H1 (cell line): ENCODE results near the gene MLF2. TPM values are rescaled to one million over a fixed set of nuclear protein-coding genes. Genes with fewer than 3 reads are reported as not detected.

Source experiments
- CTCF ChIA-PET: fragments of 300-600 bp; sonication (Branson Sonifier 250); formaldehyde crosslinking; loops from one replicate; lab custom pipeline; 2021; ENCODE audit not compliant: partially characterized antibody; lab: Charles Lee
- POLR2A ChIA-PET: fragments of 300-600 bp; sonication (Branson Sonifier 250); formaldehyde crosslinking; loops from one replicate; lab custom pipeline; 2021; ENCODE audit warnings: inconsistent platforms; ENCODE audit not compliant: partially characterized antibody; lab: Charles Lee
- DNase-seq, 2 experiments: peaks; one replicate each; pipeline versions ENCODE4 v3.0.0 to v3.0.0-alpha.2; 2010 to 2022; ENCODE audit warnings: low spot score in 2 of 2, low read depth in 1 of 2, mixed read lengths in 1 of 2
- FAIRE-seq: peaks from 2 replicates; lab custom pipeline; 2011; peaks lifted over from hg19 to GRCh38; lab: Jason Lieb, UNC
- H2AFZ ChIP-seq: 2 replicates; pipeline ENCODE4 v1.8.1; 2012; ENCODE audit warnings: low read length, inconsistent platforms
- H2AK5ac ChIP-seq: 2 replicates; pipeline ENCODE4 v1.6.1; 2013; ENCODE audit warnings: low read depth, low read length
- H2BK120ac ChIP-seq: replicated peaks from 2 replicates; pipeline ENCODE3; 2013; ENCODE audit warnings: low read depth, low read length, inconsistent platforms
- H2BK12ac ChIP-seq: 2 replicates; pipeline ENCODE4 v1.6.1; 2013; ENCODE audit warnings: low read depth, low read length
- H2BK15ac ChIP-seq: 2 replicates; pipeline ENCODE4 v1.6.1; 2013; ENCODE audit warnings: low read length
- H2BK20ac ChIP-seq: 2 replicates; pipeline ENCODE4 v1.6.1; 2013; ENCODE audit warnings: low read length
- H2BK5ac ChIP-seq: 2 replicates; pipeline ENCODE4 v1.6.1; 2013; ENCODE audit warnings: low read depth, low read length
- H3K14ac ChIP-seq: 2 replicates; pipeline ENCODE4 v1.6.1; 2013; ENCODE audit warnings: inconsistent platforms; ENCODE audit not compliant: insufficient read length
- H3K18ac ChIP-seq: 2 replicates; pipeline ENCODE4 v1.6.1; 2013; ENCODE audit warnings: low read length; ENCODE audit errors: extremely low read depth
- H3K23ac ChIP-seq: 2 replicates; pipeline ENCODE4 v1.6.1; 2013; ENCODE audit warnings: inconsistent platforms; ENCODE audit not compliant: insufficient read length
- H3K23me2 ChIP-seq: 2 replicates; pipeline ENCODE4 v1.6.1; 2013; ENCODE audit warnings: low read depth, low read length
- H3K27ac ChIP-seq: 2 replicates; pipeline ENCODE4 v1.6.1; 2011; ENCODE audit warnings: low read depth, low read length, inconsistent platforms
- H3K27me3 ChIP-seq, 4 experiments: replicated peaks in 1 of 4; 1 replicate in 1 of 4; 2 replicates in 3 of 4; pipeline versions ENCODE4 v1.6.1 to v1.8.1; 2011 to 2013; ENCODE audit warnings: low read length in 3 of 4, mild to moderate bottlenecking in 3 of 4, inconsistent platforms in 2 of 4, mixed read lengths in 2 of 4, moderate library complexity in 1 of 4; ENCODE audit not compliant: control insufficient read depth in 3 of 4, insufficient read depth in 3 of 4; ENCODE audit errors: extremely low read depth in 1 of 4
- H3K36me3 ChIP-seq, 4 experiments: 2 replicates each; pipeline versions ENCODE4 v1.6.1 to v1.8.1; 2011 to 2013; ENCODE audit warnings: mild to moderate bottlenecking in 4 of 4, low read length in 3 of 4, moderate library complexity in 2 of 4, control low read depth in 1 of 4, inconsistent platforms in 1 of 4; ENCODE audit not compliant: insufficient read depth in 4 of 4, control insufficient read depth in 2 of 4
- H3K4ac ChIP-seq: replicated peaks from 2 replicates; pipeline ENCODE3; 2013; ENCODE audit warnings: low read length, low read depth, mixed read lengths, inconsistent platforms; ENCODE audit not compliant: insufficient read length
- H3K4me1 ChIP-seq, 4 experiments: replicated peaks in 1 of 4; 1 replicate in 1 of 4; 2 replicates in 3 of 4; pipeline versions ENCODE4 v1.6.1 to v1.8.1; 2011 to 2013; ENCODE audit warnings: low read length in 3 of 4, inconsistent platforms in 2 of 4, mixed read lengths in 1 of 4; ENCODE audit not compliant: insufficient read depth in 4 of 4, control insufficient read depth in 3 of 4
- H3K4me2 ChIP-seq, 2 experiments: 2 replicates each; pipeline versions ENCODE4 v1.6.1 to v1.8.1; 2011 to 2013; ENCODE audit warnings: low read depth in 2 of 2, low read length in 2 of 2, control low read depth in 1 of 2, inconsistent platforms in 1 of 2, mild to moderate bottlenecking in 1 of 2; ENCODE audit not compliant: insufficient read depth in 1 of 2
- H3K4me3 ChIP-seq, 4 experiments: fragments of 200-600, 300-600 bp in 1 of 4; sonication (generic), shearing (Covaris generic), sonication (Bioruptor Twin) in 1 of 4; 2 replicates each; pipeline versions ENCODE4 v1.5.1 to v1.8.1; 2011 to 2016; ENCODE audit warnings: low read length in 4 of 4, low read depth in 3 of 4, control low read depth in 2 of 4, inconsistent platforms in 2 of 4, mild to moderate bottlenecking in 2 of 4, mixed read lengths in 1 of 4, moderate library complexity in 1 of 4; ENCODE audit not compliant: insufficient read depth in 2 of 4; ENCODE audit errors: extremely low read depth in 1 of 4
- H3K56ac ChIP-seq: replicated peaks from 2 replicates; pipeline ENCODE3; 2013; ENCODE audit warnings: low read depth, mild to moderate bottlenecking, mixed read lengths, low read length, inconsistent platforms; ENCODE audit not compliant: insufficient read length
- H3K79me1 ChIP-seq: 2 replicates; pipeline ENCODE4 v1.6.1; 2013; ENCODE audit warnings: low read depth, low read length, control low read depth
- H3K79me2 ChIP-seq, 2 experiments: 2 replicates each; pipeline versions ENCODE4 v1.6.1 to v1.8.1; 2012 to 2013; ENCODE audit warnings: low read length in 2 of 2, mild to moderate bottlenecking in 2 of 2, inconsistent platforms in 1 of 2; ENCODE audit not compliant: insufficient read depth in 2 of 2, control insufficient read depth in 1 of 2
- H3K9ac ChIP-seq, 4 experiments: replicated peaks in 1 of 4; 1 replicate in 1 of 4; 2 replicates in 3 of 4; pipeline versions ENCODE4 v1.6.1 to v1.8.1; 2011 to 2013; ENCODE audit warnings: low read depth in 3 of 4, low read length in 3 of 4, control low read depth in 2 of 4, mild to moderate bottlenecking in 2 of 4, moderate library complexity in 2 of 4, inconsistent platforms in 1 of 4; ENCODE audit errors: extremely low read depth in 1 of 4
- H3K9me3 ChIP-seq, 2 experiments: 2 replicates each; pipeline versions ENCODE4 v1.6.1 to v1.8.1; 2012 to 2013; ENCODE audit warnings: mild to moderate bottlenecking in 2 of 2, moderate library complexity in 2 of 2, control low read depth in 1 of 2, inconsistent platforms in 1 of 2, low read depth in 1 of 2, low read length in 1 of 2, mixed read lengths in 1 of 2; ENCODE audit not compliant: insufficient read depth in 2 of 2
- H4K20me1 ChIP-seq, 2 experiments: replicated peaks in 1 of 2; 2 replicates each; pipeline versions ENCODE3 to v1.8.1; 2011 to 2013; ENCODE audit warnings: inconsistent platforms in 2 of 2, low read length in 2 of 2, mild to moderate bottlenecking in 1 of 2; ENCODE audit not compliant: insufficient read depth in 2 of 2, control insufficient read depth in 1 of 2
- H4K5ac ChIP-seq: 2 replicates; pipeline ENCODE4 v1.6.1; 2013; ENCODE audit warnings: low read length, low read depth, mixed read lengths, inconsistent platforms; ENCODE audit not compliant: insufficient read length
- H4K8ac ChIP-seq: 2 replicates; pipeline ENCODE4 v1.8.0; 2013; ENCODE audit warnings: mild to moderate bottlenecking, moderate library complexity, low read length, inconsistent platforms; ENCODE audit not compliant: insufficient read depth; ENCODE audit errors: extremely low read depth
- H4K91ac ChIP-seq: replicated peaks from 2 replicates; pipeline ENCODE3; 2013; ENCODE audit warnings: low read length, mixed read lengths, inconsistent platforms; ENCODE audit not compliant: insufficient read length
- BACH1 ChIP-seq: IDR thresholded peaks from 2 replicates; pipeline ENCODE4 v1.6.1; 2012; ENCODE audit warnings: low read length, improper control_type of control experiment
- FOSL1 ChIP-seq: IDR thresholded peaks from 2 replicates; pipeline ENCODE4 v1.6.1; 2011; ENCODE audit warnings: mild to moderate bottlenecking, low read depth, low read length, moderate library complexity; ENCODE audit not compliant: insufficient read depth
- JUND ChIP-seq: IDR thresholded peaks from 2 replicates; pipeline ENCODE4 v1.6.1; 2011; ENCODE audit warnings: mild to moderate bottlenecking, improper control_type of control experiment, low read length
- KDM1A ChIP-seq: fragments of 200-600, 300-600 bp; sonication (generic); IDR thresholded peaks from 2 replicates; pipeline ENCODE4 v1.7.1; 2016; ENCODE audit warnings: mild to moderate bottlenecking, low read length, borderline replicate concordance
- POLR2A ChIP-seq, 2 experiments: IDR thresholded peaks; 1 replicate in 1 of 2; 2 replicates in 1 of 2; pipeline ENCODE4 v1.6.1; 2011; ENCODE audit warnings: low read depth in 2 of 2, low read length in 2 of 2, mild to moderate bottlenecking in 2 of 2; ENCODE audit errors: control extremely low read depth in 1 of 2
- POLR2AphosphoS5 ChIP-seq: IDR thresholded peaks from 2 replicates; pipeline ENCODE4 v1.6.1; 2011; ENCODE audit warnings: low read depth, low read length
- SP2 ChIP-seq: IDR thresholded peaks from 2 replicates; pipeline ENCODE4 v1.6.1; 2012; ENCODE audit warnings: mild to moderate bottlenecking, low read length, inconsistent platforms
- WGBS, 2 experiments: shearing (Covaris generic) in 1 of 2; methylation state at CpG; one replicate each; pipeline versions ENCODE4 v1.1.6 to v1.1.7; 2013 to 2015; ENCODE audit warnings: low lambda C conversion rate in 2 of 2, mixed read lengths in 2 of 2, inconsistent platforms in 1 of 2, low coverage in 1 of 2, missing lambda C conversion rate in 1 of 2; ENCODE audit not compliant: insufficient replicate concordance in 2 of 2, insufficient coverage in 1 of 2, insufficient read length in 1 of 2; ENCODE audit errors: extremely low coverage in 1 of 2, missing lambda C conversion rate in 1 of 2; 5-methylcytosine and 5-hydroxymethylcytosine counted together
- polyA plus RNA-seq, 7 experiments: library from polyadenylated mRNA; depleted of rRNA in 3 of 7; stranded (reverse) in 5 of 7; unstranded in 2 of 7; fragments of >200 nt in 5 of 7; fragments of 200-250 nt in 2 of 7; gene quantifications; 1 replicate in 5 of 7; 2 replicates in 1 of 7; 4 replicates in 1 of 7; pipeline versions ENCODE4 v1.2.1 to v1.2.3, GENCODE V29; 2011 to 2013; ENCODE audit warnings: missing spikeins in 2 of 7, mixed read lengths in 2 of 7
- total RNA-seq: library from RNA; stranded (reverse); fragmentation: NEBNext Ultra II Directional; extraction: Animal tissue kit (Norgen Biotek cat#: 25700); gene quantifications from 2 replicates; pipeline ENCODE4 v1.2.1, GENCODE V29; 2021

Gene MLF2
- total and polyA plus RNA-seq, 2 of the 8 experiments (the other 6 are each of a cell fraction or from before 2014, with no cell fraction given), result 229 to 401 TPM

DNA sequence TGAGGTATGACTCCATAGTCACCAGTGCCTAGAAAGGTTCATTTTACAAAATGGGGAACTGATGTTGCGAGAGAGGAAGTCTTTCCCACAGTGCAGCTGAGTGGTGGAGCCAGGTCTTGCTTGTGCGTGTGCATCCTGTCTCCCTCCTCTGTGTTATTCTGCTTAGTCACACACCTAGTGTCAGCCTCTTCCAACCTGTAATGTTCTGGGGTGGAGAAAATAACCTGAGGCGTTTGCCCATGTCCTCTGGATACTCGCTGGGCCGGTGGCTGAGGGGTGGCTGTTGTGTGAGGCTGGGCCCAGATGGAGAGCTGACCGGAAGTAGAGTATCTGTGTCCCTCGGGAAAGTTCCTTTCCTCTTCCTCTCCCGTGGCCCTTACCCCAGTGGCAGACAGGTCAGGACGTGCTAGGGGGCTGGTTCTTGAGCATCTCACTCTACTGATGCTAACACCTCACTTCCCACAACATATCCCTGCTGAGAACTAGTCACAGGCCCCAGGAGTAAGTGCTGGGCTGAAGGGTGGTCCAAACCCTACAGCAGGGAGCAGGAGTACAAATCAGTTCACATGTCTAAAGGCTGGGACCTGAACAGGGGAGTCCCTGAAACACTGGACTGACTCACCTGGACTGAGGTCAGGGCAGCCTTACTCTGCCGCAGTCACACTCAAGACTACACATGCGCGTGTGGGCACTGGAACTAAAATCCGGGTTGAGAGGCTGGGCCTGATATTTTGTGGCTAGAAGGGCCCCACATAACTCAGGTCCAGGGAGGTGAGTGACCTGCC lies 7.0 kb downstream of the MLF2 start:
- H3K4me1 ChIP-seq, result no peaks in the 10 kb centered on the region
- no peak overlapping the region for H3K4me2 ChIP-seq
- POLR2A ChIA-PET, result interaction anchor here (0.6 to 1.8 kb wide), 10 partner anchors 10 to 120 kb away, joined by 3 to 5 read pairs (median 4); partner anchors contain the start of gene ZNF384
- no peak overlapping the region for H2AK5ac ChIP-seq
- no peak overlapping the region for H3K27ac ChIP-seq
- H3K9me3 ChIP-seq, result no peaks in the 10 kb centered on the region; a peak in 1 of 4 replicates
- no peak overlapping the region for H2AFZ ChIP-seq
- no peak overlapping the region for H3K4ac ChIP-seq
- H4K20me1 ChIP-seq, result peaks cover 2 to 6% of the 10 kb centered on the region in 2 experiments
- no peak overlapping the region for H3K4me3 ChIP-seq
- H3K23ac ChIP-seq, result no peak overlapping the region
- H3K79me2 ChIP-seq, result no peaks in the 10 kb centered on the region
- no peak overlapping the region for H4K8ac ChIP-seq
- H3K18ac ChIP-seq, result no peak overlapping the region
- no peak overlapping the region for H2BK5ac ChIP-seq
- no peaks in the 10 kb centered on the region for H3K79me1 ChIP-seq
- no peak overlapping the region for H3K14ac ChIP-seq
- CTCF ChIA-PET, result interaction anchor here (0.6 to 2.3 kb wide), 7 partner anchors 8 to 234 kb away, joined by 3 to 9 read pairs (median 3); partner anchors contain the start of gene MLF2
- no peak overlapping the region for H4K91ac ChIP-seq
- H3K27me3 ChIP-seq, result no peaks in the 10 kb centered on the region
- H3K23me2 ChIP-seq, result no peaks in the 10 kb centered on the region
- peaks cover 21 to 53% (median 42%) of the 10 kb centered on the region in 4 experiments for H3K36me3 ChIP-seq
- no peak overlapping the region for H2BK20ac ChIP-seq
- no peak overlapping the region for H3K56ac ChIP-seq
- H3K9ac ChIP-seq, result no peak overlapping the region
- DNase-seq (no peak), FAIRE-seq (no peak)
- H4K5ac ChIP-seq, result no peak overlapping the region
- H2BK15ac ChIP-seq, result no peak overlapping the region
- no peak overlapping the region for H2BK12ac ChIP-seq
- H2BK120ac ChIP-seq, result no peak overlapping the region
- WGBS, 2 experiments, result 90% methylated on average over 13 of the region's 13 CpGs; no CpG with 5 or more reads in 1 of the 2 experiments
- TF ChIP-seq FOSL1, result no peak
- TF ChIP-seq KDM1A, result no peak
- TF ChIP-seq POLR2AphosphoS5, result peak; percentile 38; the same call in 1 of the 2 replicates
- TF ChIP-seq JUND, result no peak
- TF ChIP-seq SP2, result no peak
- TF ChIP-seq POLR2A (IDR thresholded peaks at IDR 0.05; ENCODE audit: control extremely low read depth in 1 of 2, low read depth in 2 of 2, low read length in 2 of 2), result peak in 1 of 2 experiments; percentile 38; a peak in 1 of 3 replicates
- TF ChIP-seq BACH1, result no peak
